GM12865 (cell line): ENCODE measurements around the gene DENND4B.
A peak's percentile ranks its signal among the peaks of the same experiment; 100 is the strongest.

Experiments
- DNase-seq: peaks from one replicate; pipeline ENCODE4 v3.0.0; 2010; ENCODE audit warnings: low read depth
- H3K4me3 ChIP-seq: 2 replicates; pipeline ENCODE4 v1.5.1; 2011; ENCODE audit warnings: mild to moderate bottlenecking, low read depth, low read length, control low read depth
- TF ChIP-seq, protein P1 (sequence below): IDR thresholded peaks from 2 replicates; pipeline ENCODE4 v1.5.1; 2011; ENCODE audit warnings: low read length, control low read depth, low read depth, inconsistent platforms; ENCODE audit not compliant: insufficient read depth; ENCODE audit errors: missing control alignments

Gene DENND4B

DNA sequence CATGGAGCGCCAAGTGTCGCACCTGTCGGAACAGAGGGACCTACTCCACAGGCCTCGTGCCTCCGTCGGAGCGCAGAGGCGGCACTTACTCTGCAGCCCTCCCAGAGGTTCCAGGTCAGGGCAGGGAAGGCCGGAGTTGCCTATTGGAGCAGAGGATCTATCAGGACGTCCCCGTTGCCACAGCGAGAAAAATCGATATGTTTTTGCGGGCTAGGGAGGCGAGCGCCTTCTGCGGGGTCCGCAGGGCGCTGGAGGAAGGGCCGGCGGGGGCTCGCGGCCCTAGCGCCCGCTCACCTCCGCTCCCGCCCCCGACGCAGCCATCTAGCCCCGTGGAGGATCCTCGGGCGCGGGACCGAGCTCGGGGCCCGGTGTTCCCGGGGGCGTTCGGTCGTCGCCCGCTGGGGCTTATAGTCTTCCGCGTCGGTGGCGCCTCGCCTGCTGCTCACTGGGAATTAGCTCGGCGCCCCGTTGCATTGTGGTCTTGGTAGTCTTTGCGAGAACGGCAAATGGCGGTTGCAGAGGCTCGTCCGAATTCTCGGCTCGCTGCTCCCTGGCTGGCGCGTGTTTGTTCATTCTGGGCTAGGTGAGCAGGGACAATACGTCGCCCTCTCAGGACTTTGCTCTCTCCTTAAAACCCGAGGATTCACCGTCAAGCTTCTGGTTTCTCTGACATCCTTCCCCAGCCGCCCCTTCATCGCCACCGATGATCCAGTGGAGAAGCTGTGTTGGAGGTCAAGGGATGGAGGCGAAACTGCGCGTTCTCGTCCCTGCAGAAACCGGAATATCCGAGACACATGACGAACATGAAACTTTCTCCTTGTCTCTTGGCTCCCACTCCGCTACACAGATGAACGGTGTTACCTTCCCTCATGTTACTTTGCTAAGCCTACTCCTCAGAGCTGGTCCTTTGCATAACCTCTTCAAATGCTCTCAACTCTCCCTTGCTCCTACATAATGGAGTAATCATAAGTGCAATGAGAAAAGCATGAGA is 31.0 kb upstream of the DENND4B start, which contains the start of gene JTB:
TSS of gene JTB (minus strand) at position 425 of the 991 bp plus-strand sequence. CDS start at position 3, 422 bp downstream.
- H3K4me3 ChIP-seq: peak within 1 kb of the TSS; percentile 91
- TF ChIP-seq, protein P1, sequence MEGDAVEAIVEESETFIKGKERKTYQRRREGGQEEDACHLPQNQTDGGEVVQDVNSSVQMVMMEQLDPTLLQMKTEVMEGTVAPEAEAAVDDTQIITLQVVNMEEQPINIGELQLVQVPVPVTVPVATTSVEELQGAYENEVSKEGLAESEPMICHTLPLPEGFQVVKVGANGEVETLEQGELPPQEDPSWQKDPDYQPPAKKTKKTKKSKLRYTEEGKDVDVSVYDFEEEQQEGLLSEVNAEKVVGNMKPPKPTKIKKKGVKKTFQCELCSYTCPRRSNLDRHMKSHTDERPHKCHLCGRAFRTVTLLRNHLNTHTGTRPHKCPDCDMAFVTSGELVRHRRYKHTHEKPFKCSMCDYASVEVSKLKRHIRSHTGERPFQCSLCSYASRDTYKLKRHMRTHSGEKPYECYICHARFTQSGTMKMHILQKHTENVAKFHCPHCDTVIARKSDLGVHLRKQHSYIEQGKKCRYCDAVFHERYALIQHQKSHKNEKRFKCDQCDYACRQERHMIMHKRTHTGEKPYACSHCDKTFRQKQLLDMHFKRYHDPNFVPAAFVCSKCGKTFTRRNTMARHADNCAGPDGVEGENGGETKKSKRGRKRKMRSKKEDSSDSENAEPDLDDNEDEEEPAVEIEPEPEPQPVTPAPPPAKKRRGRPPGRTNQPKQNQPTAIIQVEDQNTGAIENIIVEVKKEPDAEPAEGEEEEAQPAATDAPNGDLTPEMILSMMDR: no peak
- DNase-seq: peak; percentile 91

DNA sequence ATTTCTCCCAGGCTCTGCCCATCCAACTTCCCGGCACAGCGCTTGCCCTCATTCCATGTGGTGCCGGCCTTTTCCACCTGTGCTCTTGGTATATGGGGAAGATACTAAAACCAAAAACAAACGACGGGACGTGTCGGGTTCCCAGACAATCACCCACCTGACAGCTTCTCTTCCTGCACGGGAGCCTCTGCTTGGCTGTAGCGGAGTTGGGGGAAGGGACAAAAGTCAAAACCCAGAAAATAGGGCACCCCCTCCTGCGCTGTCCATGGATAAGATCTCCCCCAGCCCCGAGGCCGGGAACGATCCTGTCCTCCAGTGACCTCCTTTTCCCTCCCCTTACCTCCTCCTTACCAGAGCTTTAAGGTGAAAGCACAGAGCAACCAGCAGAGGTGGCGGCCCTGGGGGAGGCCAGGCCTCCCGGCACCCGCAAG is 30.3 kb upstream of the DENND4B start:
- no peak for DNase-seq
- H3K4me3 ChIP-seq: peak overlapping the region; percentile 91
- TF ChIP-seq, protein P1: no peak

DNA sequence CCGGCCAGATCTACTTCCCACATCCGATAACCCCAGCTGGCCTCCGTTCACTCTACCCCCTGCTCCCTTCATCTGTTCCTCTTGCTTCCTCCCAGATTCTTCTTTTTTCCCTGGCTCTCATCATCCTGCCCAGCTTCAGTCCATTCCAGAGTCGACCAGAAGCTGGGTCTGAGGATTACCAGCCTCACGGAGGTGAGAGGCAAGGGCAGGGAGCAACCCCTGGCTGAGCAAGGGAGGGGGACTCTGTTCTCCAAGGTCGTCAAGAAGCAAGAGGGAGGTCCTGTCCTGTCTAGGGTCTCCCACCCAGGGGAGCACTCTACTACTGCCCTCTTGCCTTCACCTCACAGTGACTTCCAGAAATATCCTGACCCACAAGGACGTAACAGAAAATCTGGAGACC is 27.0 kb upstream of the DENND4B start:
- H3K4me3 ChIP-seq: no peak overlapping the region
- TF ChIP-seq, protein P1: no peak
- no peak for DNase-seq

DNA sequence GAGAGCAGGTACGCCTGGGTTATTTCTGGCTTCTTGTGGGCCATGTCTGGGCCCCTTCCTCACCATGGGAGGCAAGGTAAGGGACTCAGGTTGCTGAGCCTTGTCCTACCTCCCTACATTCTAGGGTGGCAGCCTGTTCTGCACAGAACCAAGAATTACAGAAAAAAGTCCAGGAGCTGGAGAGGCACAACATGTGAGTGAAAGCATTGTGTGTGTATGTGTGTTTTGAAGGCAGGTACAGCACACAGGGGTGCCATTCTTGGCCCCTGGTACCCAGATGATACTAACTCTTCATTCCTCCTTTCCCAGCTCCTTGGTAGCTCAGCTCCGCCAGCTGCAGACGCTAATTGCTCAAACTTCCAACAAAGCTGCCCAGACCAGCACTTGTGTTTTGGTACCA is 26.6 kb upstream of the DENND4B start:
- DNase-seq: no peak
- TF ChIP-seq, protein P1: no peak
- H3K4me3 ChIP-seq: no peak overlapping the region

DNA sequence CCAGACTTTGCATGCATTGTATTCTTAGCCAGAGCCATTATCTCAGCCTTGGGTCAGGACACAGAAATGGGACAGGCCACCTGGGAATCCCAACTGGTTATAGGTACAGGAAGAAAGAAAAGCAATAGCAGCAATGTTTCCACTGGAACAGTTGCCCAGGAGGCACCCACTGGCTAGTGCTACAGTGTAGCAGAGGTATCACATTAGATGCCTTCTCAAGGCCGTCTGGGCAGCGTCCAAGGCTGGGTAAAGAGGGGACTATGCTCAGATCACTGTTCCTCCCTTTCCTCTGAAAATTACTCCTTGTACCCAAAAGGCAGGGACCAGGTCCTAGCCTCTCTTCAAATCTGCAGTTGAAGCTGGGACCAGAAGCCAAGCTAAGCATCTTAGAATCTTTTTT is 23.8 kb upstream of the DENND4B start:
- TF ChIP-seq, protein P1: no peak
- H3K4me3 ChIP-seq: no peak overlapping the region
- DNase-seq: no peak

DNA sequence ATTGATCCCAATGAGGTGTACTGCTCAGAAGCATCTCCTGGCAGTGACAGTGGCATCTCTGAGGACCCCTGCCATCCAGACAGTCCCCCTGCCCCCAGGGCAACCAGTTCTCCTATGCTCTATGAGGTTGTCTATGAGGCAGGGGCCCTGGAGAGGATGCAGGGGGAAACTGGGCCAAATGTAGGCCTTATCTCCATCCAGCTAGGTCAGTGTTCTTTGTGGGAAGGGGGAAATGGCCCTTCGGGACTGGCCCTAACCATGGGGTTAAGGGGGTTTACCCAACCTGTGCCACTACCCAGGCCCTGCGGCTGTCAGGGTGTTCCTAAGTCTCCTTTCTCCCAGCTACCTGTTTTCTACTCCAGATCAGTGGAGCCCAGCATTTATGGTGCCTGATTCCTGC is 22.5 kb upstream of the DENND4B start:
- no peak overlapping the region for H3K4me3 ChIP-seq
- TF ChIP-seq, protein P1: no peak

DNA sequence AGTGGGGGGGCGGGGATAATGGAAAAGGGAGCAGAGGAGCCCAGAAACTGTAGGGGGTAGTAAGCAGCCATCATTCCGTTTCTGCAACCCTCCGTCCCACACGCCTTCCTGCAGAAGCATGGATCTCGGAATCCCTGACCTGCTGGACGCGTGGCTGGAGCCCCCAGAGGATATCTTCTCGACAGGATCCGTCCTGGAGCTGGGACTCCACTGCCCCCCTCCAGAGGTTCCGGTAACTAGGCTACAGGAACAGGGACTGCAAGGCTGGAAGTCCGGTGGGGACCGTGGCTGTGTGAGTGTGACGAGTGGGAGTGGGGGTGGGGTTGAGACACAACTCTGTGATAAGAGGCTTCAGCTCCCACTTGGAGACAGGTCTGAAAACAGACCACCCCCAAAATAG is 21.9 kb upstream of the DENND4B start:
- DNase-seq: no peak
- peak overlapping the region; percentile 81 for H3K4me3 ChIP-seq
- TF ChIP-seq, protein P1: no peak

More for the DNA sequence above, 22.5 kb upstream of the DENND4B start:
- no peak for DNase-seq
